Mesenteric fat pad (tissue), 1 donor: ENCODE data around the gene TIMELESS. TPM values are rescaled to one million over a fixed set of nuclear protein-coding genes. Genes with fewer than 3 reads are reported as not detected.
A peak's percentile ranks its signal among the peaks of the same experiment; 100 is the strongest.
"Not testable (repeated sequence)": the region's sequence is repeated elsewhere in the genome, so short reads cannot be mapped to it uniquely, and the experiment has no call there.

Source experiments
- DNase-seq: peaks from one replicate; pipeline ENCODE4 v3.0.0-alpha.2; 2020; ENCODE audit warnings: low spot score
- total RNA-seq: library from RNA; stranded (reverse); fragmentation: NEBNext Ultra II Directional; extraction: Animal tissue kit (Norgen Biotek cat#: 25700); gene quantifications from one replicate; pipeline ENCODE4 v1.2.1, GENCODE V29; 2021
- donor health status: DM: yes; HTN: yes; CAD: no.

TIMELESS gene
- total RNA-seq, 1 donor from 2014 or later, result 6.0 TPM

DNA sequence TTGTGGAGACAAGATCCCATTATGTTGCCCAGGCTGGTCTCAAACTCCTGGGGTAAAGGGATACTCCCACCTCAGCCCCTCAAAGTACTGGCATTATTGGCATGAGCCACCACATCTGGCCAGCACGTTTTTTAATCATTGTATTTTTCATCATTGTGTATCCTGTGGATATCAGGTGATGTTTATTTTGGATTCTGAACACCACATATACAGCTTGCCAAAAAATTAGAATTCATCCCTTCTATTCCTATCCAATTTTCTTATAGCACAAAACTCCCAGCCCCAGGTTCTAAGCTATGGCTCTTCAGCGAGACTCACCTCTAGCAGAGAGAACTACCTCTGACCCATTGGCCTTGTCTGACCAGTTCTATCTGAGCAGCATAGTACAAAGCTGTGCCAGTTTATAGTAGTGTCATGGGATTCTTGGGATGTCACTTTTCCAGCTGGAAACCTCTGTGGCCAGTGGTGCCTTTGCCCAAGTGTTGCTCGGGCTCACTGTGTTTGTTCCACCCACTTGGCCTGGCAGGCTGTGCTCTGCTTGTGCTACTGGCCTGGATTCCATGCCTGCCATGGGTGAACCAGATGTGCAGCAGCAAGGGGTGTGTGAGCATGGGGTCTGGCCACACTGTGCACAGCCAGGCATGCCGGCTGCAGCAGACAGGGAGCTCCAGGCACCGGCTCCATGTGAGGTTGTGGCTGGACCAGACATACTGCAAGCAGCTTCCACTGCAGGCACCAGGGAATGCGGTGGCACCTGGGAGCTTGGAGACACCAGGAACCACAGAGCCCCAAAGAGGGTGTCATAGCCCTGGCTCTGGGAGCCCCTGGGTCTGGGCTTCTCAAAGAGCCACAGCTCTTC lies 37.2 kb downstream of the TIMELESS start:
- no peak for DNase-seq

DNA sequence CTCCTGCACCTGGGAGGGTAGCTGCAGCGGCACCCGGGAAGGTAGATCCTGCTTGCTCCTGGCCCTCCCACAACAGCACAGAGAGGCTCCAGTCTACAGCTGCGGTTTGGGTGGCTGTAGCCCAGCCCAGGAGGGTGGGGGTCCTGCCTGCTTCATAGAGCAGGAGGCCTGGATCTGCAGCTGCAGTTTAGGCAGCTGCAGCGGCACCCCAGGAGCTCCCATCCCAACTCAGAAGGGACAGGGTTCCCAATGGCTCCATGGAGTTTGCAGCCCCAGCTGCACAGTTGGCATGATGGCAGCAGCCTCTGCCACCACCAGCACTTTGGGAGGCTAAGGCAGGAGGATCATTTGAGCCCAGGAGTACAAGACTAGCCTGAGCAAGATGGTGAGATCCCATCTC lies 38.5 kb downstream of the TIMELESS start:
- no peak for DNase-seq

DNA sequence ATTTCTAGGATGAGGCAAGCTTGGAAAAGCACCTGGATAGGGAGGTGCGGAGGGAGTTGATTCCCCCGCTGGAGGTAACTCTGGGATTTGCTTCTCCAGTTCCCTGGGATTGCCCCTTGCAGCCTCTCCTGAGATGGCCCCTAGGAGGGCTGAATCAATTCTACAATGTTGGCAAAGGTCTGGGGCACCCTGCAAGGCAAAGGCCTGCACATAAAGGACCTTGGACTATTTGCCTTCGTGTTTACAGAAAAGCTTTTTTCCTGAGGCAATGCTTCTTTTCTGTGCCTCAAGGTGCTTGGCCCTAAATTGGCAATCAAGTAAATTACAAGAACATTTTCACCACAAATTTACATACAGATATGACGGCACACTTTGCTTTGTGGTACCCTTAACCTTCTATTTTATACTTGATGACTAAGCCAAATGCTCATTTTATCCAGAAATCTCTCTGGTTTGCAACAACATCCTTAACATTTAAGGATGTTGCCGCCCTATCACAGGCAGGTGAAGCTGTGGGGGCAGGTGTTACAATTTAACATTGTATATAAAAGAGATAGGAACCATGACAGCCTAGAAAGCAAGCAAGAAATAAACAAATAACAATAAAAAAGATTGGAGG lies 40.3 kb downstream of the TIMELESS start:
- DNase-seq, result no peak

- not testable (repeated sequence) for DNase-seq
Observed at GRCh38 chr12:56404227-56404626, 45.0 kb downstream of the TIMELESS start.

DNA sequence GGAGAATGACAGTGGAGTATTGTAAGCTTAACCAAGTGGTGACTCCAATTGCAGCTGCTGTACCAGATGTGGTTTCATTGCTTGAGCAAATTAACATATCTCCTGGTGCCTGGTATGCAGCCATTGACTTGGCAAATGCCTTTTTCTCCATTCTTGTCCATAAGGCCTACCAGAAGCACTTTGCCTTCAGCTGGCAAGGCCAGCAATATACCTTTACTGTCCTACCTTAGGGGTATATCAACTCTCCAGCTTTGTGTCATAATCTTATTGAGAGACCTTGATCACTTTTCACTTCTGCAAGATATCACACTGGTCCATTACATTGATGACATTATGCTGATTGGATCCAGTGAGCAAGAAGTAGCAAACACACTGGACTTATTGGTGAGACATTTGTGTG lies 47.6 kb downstream of the TIMELESS start:
- DNase-seq, result not testable (repeated sequence)

- DNase-seq, result not testable (repeated sequence)
Observed at GRCh38 chr12:56401125-56401524, 48.1 kb downstream of the TIMELESS start.

DNA sequence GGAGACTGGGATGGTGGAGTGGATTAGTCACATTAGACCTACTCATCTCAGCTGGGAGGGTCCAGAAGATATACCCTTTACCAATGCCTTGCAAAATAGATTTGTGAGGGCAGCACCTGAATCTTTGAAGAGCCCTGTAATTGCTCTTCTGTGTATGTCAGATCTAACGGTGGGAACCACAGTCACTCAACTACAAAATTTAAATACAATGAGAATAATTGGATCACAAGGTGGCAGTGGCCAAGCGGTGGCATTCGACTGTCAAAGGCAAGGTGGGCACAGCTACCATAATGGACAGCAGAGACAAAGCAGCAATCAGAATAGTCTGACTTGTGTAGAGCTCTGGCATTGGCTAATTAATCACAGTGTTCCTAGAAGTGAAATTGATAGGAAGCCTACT lies 49.8 kb downstream of the TIMELESS start:
- DNase-seq, result not testable (repeated sequence)

- no peak for DNase-seq
Observed at GRCh38 chr12:56398324-56398723, 50.9 kb downstream of the TIMELESS start.

- DNase-seq, result no peak
Observed at GRCh38 chr12:56392331-56392730, 56.9 kb downstream of the TIMELESS start.

DNA sequence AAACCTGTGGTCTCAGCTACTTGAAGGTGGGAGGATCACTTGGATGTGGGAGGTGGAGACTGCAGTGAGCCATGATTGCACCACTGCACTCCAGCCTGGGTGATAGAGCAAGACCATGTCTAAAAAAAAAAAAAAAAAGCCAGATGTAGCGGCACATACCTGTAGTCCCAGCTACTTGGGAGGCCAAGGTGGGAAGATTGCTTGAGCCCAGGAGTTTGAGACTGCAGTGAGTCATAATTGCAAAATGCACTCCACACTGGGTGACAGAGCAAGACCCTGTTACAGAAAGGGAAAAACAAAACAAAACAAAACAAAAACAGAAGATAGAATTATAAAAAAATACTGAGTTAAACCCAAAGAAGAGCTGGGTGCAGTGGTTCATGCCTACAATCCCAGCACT lies 57.5 kb downstream of the TIMELESS start:
- DNase-seq, result peak; percentile 22

DNA sequence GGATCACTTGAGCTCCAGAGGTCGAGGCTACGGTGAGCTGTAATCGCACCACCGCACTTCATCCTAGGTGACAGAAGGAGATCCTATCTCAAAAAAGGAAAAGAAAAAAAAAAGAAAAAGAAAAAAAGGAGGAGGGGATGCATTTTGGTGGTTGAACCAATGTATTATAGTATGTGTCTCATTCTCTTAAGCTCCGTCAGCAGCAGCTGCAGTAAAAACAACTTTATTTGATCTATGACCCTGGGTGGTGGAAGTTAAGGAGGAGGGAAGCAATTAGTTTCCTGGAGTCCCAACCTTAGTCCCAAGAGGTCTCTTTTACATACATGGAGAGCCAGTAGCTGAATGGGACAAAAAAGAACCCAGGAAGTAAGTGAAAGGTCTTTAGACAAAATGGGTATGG lies 59.8 kb downstream of the TIMELESS start:
- no peak for DNase-seq

DNA sequence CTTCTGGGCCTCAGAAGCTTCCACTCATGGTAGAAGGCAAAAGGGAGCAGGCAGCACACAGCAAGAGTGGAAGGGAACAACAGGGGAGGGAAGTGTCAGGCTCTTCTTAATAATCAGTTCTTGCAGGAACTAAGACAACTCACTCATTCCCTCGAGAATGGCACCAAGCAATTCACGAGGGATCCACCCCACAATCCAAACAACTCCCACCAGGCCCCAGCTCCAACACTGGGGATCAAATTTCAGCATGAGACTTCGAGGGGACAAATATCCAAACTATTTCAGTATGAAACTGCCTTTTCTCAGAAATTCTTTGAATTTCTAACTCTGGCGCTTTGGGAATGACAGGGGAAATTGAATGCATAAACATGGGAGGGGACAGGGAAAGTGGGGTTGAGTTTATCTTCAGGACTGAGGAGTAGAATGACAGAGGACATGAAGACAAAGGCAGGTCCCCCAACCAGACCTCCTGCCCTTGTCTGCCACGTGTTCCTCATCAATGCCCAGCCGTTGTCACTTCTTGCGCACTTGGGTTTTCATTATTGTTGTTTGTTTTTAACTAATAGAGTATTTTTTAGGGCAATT lies 62.0 kb downstream of the TIMELESS start:
- DNase-seq, result peak; percentile 4

DNA sequence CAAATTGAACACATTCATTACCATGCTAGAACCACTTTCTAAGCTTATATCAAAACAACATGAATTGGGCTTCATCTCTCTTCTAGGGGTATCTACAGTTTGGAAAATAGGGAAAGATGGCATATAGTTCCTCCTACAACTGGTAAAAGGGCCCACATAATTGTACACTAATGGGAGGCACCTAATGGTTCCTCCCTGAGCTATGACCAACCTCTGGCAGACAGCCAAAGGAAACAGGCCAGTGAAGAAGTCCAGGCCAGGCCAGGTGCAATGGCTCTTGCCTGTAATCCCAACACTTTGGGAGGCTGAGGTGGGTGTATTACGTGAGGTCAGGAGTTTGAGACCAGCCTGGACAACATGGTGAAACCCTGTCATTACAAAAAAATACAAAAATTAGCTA lies 63.4 kb downstream of the TIMELESS start:
- DNase-seq, result peak; percentile 37

DNA sequence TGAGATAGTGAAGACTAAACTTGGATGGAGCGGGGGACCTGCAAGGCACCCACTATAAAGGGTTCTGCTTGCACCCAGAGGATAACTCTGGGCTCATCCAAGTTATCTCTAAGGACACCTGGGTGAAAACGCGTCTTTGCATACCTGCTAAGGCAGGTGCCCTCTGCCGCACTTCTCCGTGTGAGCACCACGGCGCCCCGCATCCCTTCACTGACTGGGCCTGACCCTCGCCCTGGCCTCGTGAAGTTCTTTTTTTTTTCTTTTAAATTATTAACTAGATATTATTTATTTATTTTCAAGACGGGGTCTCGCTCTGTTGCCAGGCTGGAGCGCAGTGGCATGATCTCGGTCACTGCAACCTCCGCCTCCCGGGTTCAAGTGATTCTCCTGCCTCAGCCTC lies 66.6 kb downstream of the TIMELESS start:
- peak; percentile 35 for DNase-seq

GRCh38 chr12:56377989-56378316 lies 71.3 kb downstream of the TIMELESS start:
- no peak for DNase-seq

- DNase-seq, result no peak
Observed at GRCh38 chr12:56377310-56377988, 71.8 kb downstream of the TIMELESS start.

GRCh38 chr12:56375598-56376434 lies 73.4 kb downstream of the TIMELESS start:
- DNase-seq, result peak; percentile 11

DNA sequence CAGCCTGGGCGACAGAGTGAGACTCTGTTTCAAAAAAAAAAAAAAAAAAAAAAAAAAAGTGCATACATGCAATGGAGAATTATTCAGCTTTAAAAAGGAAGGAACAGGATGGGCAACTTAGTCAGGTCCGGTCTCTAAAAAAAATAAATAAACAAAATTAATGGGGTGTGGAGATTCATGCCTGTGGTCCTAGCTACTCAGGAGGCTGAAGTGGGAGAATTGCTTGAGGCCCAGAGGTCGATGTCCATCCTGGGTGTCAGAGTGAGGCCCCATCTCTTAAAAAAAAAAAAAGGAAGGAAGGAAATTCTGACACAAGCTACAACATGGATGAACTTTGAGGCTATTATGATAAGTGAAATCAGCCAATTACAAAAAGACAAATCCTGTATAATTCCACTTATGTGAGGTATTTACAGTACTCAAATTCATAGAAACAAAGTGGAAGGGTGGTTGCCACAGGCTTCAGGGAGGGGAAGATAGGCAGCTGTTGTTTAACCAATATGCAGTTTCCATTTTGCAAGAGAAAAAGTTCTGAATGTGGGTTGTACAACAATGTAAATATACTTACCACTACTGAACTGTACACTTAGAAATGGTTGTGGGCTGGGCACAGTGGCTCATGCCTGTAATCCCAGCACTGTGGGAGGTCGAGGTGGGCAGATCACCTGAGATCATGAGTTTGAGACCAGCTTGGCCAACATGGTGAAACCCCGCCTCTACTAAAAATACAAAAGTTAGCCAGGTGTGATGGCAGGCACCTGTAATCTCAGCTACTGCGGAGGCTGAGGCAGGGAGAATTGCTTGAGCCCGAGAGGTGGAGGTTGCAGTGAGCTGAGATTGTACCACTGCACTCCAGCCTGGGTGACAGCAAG lies 74.3 kb downstream of the TIMELESS start:
- DNase-seq, result peak; percentile 24

DNA sequence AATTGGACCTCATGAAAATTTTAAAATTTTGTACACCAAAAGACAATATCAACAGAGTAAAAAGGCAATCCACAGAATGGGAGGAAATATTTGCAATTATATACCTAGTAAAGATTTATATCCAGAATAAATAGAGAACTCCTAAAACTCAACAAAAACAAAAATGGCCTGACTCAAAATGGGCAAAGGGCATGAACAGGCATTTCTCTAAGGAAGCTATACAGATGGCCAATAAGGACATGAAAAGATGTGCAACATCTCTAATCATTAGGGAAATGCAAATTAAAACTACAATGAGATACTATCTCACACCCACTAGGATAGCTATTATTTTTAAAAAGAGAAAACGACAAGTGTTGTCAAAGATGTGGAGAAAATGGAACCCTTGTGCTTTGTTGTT lies 75.7 kb downstream of the TIMELESS start:
- no peak for DNase-seq

DNA sequence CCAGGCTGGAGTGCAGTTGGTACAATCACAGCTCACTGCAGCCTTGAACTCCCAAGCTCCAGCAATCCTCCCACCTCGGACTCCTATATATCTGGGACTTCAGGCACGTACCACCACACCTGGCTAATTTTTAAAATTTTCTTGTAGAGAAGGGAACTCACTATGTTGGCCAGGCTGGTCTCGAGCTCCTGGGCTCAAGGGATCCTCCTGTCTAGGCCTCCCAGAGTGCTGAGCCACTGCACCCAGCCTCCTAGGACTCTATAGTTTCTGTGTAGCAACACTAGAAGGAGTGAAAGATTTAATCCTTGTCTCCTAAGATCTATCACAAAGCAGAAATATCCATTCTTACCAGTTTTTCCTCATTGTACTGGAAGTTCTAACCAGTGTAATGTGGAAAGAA lies 82.3 kb downstream of the TIMELESS start:
- DNase-seq, result no peak
